Stomach smooth muscle (tissue), 2 donors: ENCODE results near the gene ACOT2.
A peak's percentile ranks its signal among the peaks of the same experiment; 100 is the strongest.
"Not testable (repeated sequence)": the region's sequence is repeated elsewhere in the genome, so short reads cannot be mapped to it uniquely, and the experiment has no call there.

Source experiments
- H3K27ac ChIP-seq: one replicate; pipeline ENCODE4 v1.7.0; 2013; ENCODE audit warnings: mild to moderate bottlenecking, low read length, inconsistent platforms
- H3K27me3 ChIP-seq, 2 donors: one replicate each; pipeline ENCODE4 v1.7.0; 2013; ENCODE audit warnings: low read length in 2 of 2; ENCODE audit not compliant: insufficient read depth in 2 of 2, control insufficient read depth in 1 of 2
- H3K36me3 ChIP-seq, 2 donors: one replicate each; pipeline ENCODE4 v1.7.0; 2013; ENCODE audit warnings: low read length in 2 of 2; ENCODE audit not compliant: control insufficient read depth in 2 of 2, insufficient read depth in 2 of 2
- H3K4me1 ChIP-seq: one replicate; pipeline ENCODE4 v1.7.0; 2013; ENCODE audit warnings: low read length; ENCODE audit not compliant: control insufficient read depth, insufficient read depth
- H3K4me3 ChIP-seq, 2 donors: one replicate each; pipeline ENCODE4 v1.7.0; 2013; ENCODE audit warnings: low read length in 2 of 2
- H3K9ac ChIP-seq, 2 donors: one replicate each; pipeline ENCODE4 v1.7.0; 2013; ENCODE audit warnings: low read length in 2 of 2, mild to moderate bottlenecking in 1 of 2
- H3K9me3 ChIP-seq, 2 donors: one replicate each; pipeline ENCODE4 v1.7.0; 2013; ENCODE audit warnings: low read length in 2 of 2; ENCODE audit not compliant: control insufficient read depth in 2 of 2
- donor health status: healthy.
- donor health status: Pancreatic carcinoma.

The ACOT2 gene

GRCh38 chr14:73549097-73549496 is 19.9 kb upstream of the ACOT2 start:
- not testable (repeated sequence) for H3K27ac ChIP-seq, H3K36me3 ChIP-seq

DNA sequence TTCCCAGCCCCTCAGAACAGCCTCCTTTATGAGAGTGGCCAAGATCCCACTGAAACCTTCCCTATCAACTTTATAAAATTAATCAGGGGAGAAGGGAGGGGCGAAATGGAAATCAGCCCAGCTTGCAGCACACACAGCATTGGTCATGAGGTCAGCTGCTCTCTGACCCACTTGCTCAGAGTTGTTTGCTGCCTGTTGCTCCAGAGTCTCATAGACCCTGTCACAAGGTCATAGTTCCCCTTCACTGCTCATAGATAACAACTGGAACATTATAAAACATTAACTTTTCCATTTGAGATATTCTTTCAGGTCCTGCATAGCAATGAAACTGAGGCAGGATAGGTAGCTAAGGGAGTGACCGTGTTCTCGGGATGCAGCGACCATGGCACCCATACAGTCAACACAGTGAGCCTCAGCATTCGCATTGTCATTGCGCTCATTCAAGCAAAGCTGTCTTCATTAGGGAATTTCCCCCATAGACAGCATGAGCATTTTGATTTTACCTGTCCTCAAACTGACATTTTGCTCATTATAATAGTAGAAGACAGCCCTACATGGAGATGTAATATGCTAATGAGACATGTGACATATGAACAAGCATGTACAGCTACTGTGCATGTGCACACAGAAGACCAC is 19.0 kb upstream of the ACOT2 start:
- H3K36me3 ChIP-seq, H3K27ac ChIP-seq, H3K4me3 ChIP-seq, H3K9me3 ChIP-seq, H3K27me3 ChIP-seq, H3K9ac ChIP-seq, H3K4me1 ChIP-seq: not testable (repeated sequence)

More at GRCh38 chr14:73549097-73549496, 19.9 kb upstream of the ACOT2 start:
- not testable (repeated sequence) for H3K27me3 ChIP-seq, H3K9ac ChIP-seq, H3K4me3 ChIP-seq, H3K9me3 ChIP-seq, H3K4me1 ChIP-seq

GRCh38 chr14:73553845-73554244 is 15.2 kb upstream of the ACOT2 start:
- Histone ChIP-seq H3K36me3 (no peaks in the 10 kb centered on the region), H3K27me3 (no peaks in the 10 kb centered on the region), H3K4me1 (no peaks in the 10 kb centered on the region), H3K27ac (no peak overlapping the region), H3K9me3 (no peaks in the 10 kb centered on the region), H3K4me3 (no peak overlapping the region), H3K9ac (no peak overlapping the region)

DNA sequence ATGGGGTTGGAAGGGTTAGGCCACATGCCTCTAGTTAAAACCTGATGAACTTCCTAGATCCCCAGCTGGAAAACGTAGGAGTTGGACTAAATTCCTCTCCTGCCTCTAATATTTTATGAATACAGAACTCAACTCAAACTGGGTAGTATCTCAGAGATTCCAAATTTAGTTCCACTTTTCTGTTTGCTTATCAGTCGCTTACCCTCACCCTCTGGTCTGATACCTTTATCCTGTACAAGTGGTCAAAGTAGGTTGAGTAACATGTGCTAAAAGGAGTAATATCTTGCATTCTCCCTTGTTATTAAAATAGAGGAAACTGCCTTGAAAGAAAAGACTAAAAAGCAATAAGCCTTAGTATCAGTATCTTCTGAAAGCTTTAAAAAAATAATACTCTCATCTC is 11.8 kb upstream of the ACOT2 start:
- not testable (repeated sequence) for H3K4me3 ChIP-seq, H3K4me1 ChIP-seq, H3K9me3 ChIP-seq, H3K9ac ChIP-seq, H3K36me3 ChIP-seq, H3K27ac ChIP-seq, H3K27me3 ChIP-seq

GRCh38 chr14:73558238-73558637 is 10.8 kb upstream of the ACOT2 start:
- not testable (repeated sequence) for H3K27me3 ChIP-seq, H3K4me3 ChIP-seq, H3K9ac ChIP-seq, H3K4me1 ChIP-seq, H3K27ac ChIP-seq, H3K36me3 ChIP-seq, H3K9me3 ChIP-seq

- not testable (repeated sequence) for H3K9ac ChIP-seq, H3K4me3 ChIP-seq, H3K36me3 ChIP-seq, H3K4me1 ChIP-seq, H3K27me3 ChIP-seq, H3K27ac ChIP-seq, H3K9me3 ChIP-seq
These were observed 6.8 kb upstream of the ACOT2 start for GRCh38 chr14:73562256-73562655.

- not testable (repeated sequence) for H3K36me3 ChIP-seq
These were observed 6.3 kb upstream of the ACOT2 start for GRCh38 chr14:73562696-73563095.

GRCh38 chr14:73566431-73566830 is 2.6 kb upstream of the ACOT2 start:
- H3K36me3 ChIP-seq, H3K4me3 ChIP-seq, H3K9me3 ChIP-seq, H3K27me3 ChIP-seq, H3K9ac ChIP-seq, H3K27ac ChIP-seq: not testable (repeated sequence)
- H3K4me1 ChIP-seq = peaks cover 12% of the 10 kb centered on the region

More at GRCh38 chr14:73562696-73563095, 6.3 kb upstream of the ACOT2 start:
- not testable (repeated sequence) for H3K4me3 ChIP-seq, H3K27me3 ChIP-seq, H3K27ac ChIP-seq, H3K9ac ChIP-seq, H3K4me1 ChIP-seq, H3K9me3 ChIP-seq

- peak overlapping the region; percentile 99 for H3K27ac ChIP-seq
- H3K9ac ChIP-seq, H3K36me3 ChIP-seq, H3K27me3 ChIP-seq, H3K9me3 ChIP-seq: not testable (repeated sequence)
- peak overlapping the region; percentile 15 to 74 for H3K4me3 ChIP-seq
- peaks cover 12% of the 10 kb centered on the region for H3K4me1 ChIP-seq
These were observed 2.1 kb upstream of the ACOT2 start for GRCh38 chr14:73566935-73567334.

DNA sequence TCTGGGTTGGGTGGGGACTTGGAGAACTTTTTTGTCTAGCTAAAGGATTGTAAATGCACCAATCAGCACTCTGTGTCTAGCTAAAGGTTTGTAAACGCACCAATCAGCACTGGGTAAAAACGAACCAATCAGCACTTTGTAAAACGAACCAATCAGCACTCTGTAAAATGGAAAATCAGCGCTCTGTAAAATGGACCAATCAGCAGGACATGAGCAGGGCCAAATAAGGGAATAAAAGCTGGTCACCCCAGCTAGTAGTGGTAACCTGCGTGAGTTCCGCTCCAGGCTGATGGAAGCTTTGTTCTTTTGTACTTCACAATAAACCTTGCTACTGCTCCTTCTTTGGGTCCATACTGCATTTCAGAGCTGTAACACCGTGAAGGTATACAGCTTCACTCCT is 1.7 kb upstream of the ACOT2 start:
- Histone ChIP-seq H3K36me3 (no peaks in the 10 kb centered on the region), H3K4me1 (peaks cover 12% of the 10 kb centered on the region), H3K9ac (peak overlapping the region; percentile 88 to 95), H3K27me3 (no peaks in the 10 kb centered on the region), H3K27ac (peak overlapping the region; percentile 99), H3K4me3 (peak overlapping the region; percentile 74 to 85), H3K9me3 (no peaks in the 10 kb centered on the region)

- H3K27me3 ChIP-seq = no peaks in the 10 kb centered on the region
- peaks cover 16% of the 10 kb centered on the region for H3K4me1 ChIP-seq
- no peaks in the 10 kb centered on the region for H3K36me3 ChIP-seq
- H3K4me3 ChIP-seq = peak overlapping the region; percentile 74 to 85
- peak overlapping the region; percentile 88 to 95 for H3K9ac ChIP-seq
- no peaks in the 10 kb centered on the region for H3K9me3 ChIP-seq
- peak overlapping the region; percentile 99 for H3K27ac ChIP-seq
These were observed 795 bp upstream of the ACOT2 start for GRCh38 chr14:73567951-73568885.
